ENCODE measurements around the gene CHRM2. TPM values are rescaled to one million over a fixed set of nuclear protein-coding genes. Genes with fewer than 3 reads are reported as not detected.

The CHRM2 gene
- total and polyA plus RNA-seq, 9 of the 15 experiments (the other 6 are each of a cell fraction or from before 2014, with no cell fraction given), result not detected

DNA sequence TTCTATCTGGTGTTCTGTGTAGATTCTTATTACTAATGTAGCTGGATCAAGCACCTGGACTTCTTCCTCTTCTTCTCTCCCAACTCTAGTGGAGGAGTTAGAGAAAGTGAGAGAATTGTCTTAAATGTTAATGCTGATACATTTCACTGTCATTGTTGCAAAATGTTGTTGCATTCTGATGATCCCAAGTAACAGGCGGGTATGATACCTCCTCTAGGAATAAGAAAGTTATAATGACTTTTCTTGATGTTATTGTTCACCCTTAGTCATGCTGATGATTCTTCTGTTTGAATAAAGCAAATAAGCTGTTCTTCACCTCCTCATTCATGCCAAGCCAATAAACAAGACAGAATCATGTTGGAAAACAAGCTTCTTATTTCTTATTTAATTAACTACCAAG lies 9.1 kb downstream of the CHRM2 start (continued):
- TF ChIP-seq, protein P1, sequence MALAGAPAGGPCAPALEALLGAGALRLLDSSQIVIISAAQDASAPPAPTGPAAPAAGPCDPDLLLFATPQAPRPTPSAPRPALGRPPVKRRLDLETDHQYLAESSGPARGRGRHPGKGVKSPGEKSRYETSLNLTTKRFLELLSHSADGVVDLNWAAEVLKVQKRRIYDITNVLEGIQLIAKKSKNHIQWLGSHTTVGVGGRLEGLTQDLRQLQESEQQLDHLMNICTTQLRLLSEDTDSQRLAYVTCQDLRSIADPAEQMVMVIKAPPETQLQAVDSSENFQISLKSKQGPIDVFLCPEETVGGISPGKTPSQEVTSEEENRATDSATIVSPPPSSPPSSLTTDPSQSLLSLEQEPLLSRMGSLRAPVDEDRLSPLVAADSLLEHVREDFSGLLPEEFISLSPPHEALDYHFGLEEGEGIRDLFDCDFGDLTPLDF (CRISPR knock-in tag; IDR thresholded peaks at IDR 0.05), result no peak

DNA sequence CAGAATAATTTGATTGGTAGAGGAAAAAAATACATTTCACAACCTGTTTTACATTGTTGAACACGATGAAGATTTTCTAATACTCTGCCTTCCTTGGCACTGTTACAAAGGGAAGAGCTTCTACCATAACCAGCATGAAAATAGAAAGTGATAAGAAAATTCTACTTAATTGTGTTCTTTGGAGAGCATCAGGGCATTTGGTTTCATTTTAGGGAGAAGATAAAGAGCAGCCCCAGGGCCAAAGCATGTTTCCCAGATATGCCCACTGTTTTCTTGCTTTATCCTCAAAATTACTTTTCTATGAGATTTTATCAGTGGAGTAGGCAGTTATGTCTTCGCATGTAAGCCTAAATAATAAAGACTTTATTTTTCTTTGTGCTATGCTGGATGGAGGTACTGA lies 9.5 kb downstream of the CHRM2 start:
- Histone ChIP-seq H3K4me1 (replicated peaks in 1 of 2; ENCODE audit: control insufficient read depth in 2 of 2, insufficient read depth in 2 of 2, low read length in 2 of 2) (no peaks in the 10 kb centered on the region), H3K27ac (ENCODE audit: extremely low read depth, low read depth, low read length) (no peak overlapping the region), H3K9ac (ENCODE audit: insufficient read depth in 1 of 2, low read depth in 2 of 2, low read length in 2 of 2) (no peak overlapping the region), H3K9me1 (ENCODE audit: control insufficient read depth, insufficient read depth, low read length) (no peaks in the 10 kb centered on the region), H3K79me2 (ENCODE audit: control insufficient read depth, insufficient read depth, low read length) (no peaks in the 10 kb centered on the region), H2AFZ (ENCODE audit: low read depth, low read length) (no peak overlapping the region), H4K20me1 (replicated peaks; ENCODE audit: control insufficient read depth, insufficient read depth, low read length) (no peaks in the 10 kb centered on the region), H3K4me3 (no peak overlapping the region), H3K36me3 (ENCODE audit: control insufficient read depth, insufficient read depth, low read length) (no peaks in the 10 kb centered on the region), H3K27me3 (ENCODE audit: control insufficient read depth in 2 of 2, insufficient read depth in 2 of 2, low read length in 2 of 2) (no peaks in the 10 kb centered on the region), H3K4me2 (ENCODE audit: insufficient read depth, low read length) (no peak overlapping the region), H3K9me3 (replicated peaks; ENCODE audit: control insufficient read depth, insufficient read depth, low read depth, low read length) (no peaks in the 10 kb centered on the region)
- 2% methylated on average over 2 of the region's 2 CpGs for WGBS (ENCODE audit: insufficient coverage, low coverage, missing lambda C conversion rate)
- ATAC-seq (no peak), FAIRE-seq (no peak), DNase-seq (ENCODE audit: extremely low read depth in 1 of 4, low spot score in 3 of 4) (no peak)
- no TSS peak for BruUV-seq (replicated peaks)
- intact Hi-C loops (cut with micrococcal nuclease), result loop anchor here (10.0 kb wide), 2 partner anchors 863 to 1603 kb away; no protein-coding TSS in a partner anchor
- ChIA-PET POLR2A (interaction anchor here (0.7 kb wide), 1 partner anchor 8 kb away, joined by 3 read pairs; no protein-coding TSS in a partner anchor), CTCF (ENCODE audit: low intra/inter-chr PET ratio) (no interaction called here)
- in situ Hi-C loops (cut with MboI), result no loop called here
- TF ChIP-seq POLR2A (conservative IDR thresholded peaks at IDR 0.05) (no peak), ZNF436 (CRISPR knock-in tag; IDR thresholded peaks at IDR 0.05) (no peak), ZKSCAN8 (CRISPR knock-in tag; IDR thresholded peaks at IDR 0.05) (no peak), PHF8 (IDR thresholded peaks at IDR 0.05; ENCODE audit: borderline replicate concordance, low read length) (no peak), KLF16 (IDR thresholded peaks at IDR 0.05) (no peak), RBM34 (IDR thresholded peaks at IDR 0.05; ENCODE audit: borderline replicate concordance, insufficient read depth, low read length) (no peak), GATAD2A (IDR thresholded peaks at IDR 0.05) (no peak)
- TF ChIP-seq, protein P2, sequence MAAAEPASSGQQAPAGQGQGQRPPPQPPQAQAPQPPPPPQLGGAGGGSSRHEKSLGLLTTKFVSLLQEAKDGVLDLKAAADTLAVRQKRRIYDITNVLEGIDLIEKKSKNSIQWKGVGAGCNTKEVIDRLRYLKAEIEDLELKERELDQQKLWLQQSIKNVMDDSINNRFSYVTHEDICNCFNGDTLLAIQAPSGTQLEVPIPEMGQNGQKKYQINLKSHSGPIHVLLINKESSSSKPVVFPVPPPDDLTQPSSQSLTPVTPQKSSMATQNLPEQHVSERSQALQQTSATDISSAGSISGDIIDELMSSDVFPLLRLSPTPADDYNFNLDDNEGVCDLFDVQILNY (CRISPR knock-in tag; IDR thresholded peaks at IDR 0.05), result no peak
- TF ChIP-seq, protein P3, sequence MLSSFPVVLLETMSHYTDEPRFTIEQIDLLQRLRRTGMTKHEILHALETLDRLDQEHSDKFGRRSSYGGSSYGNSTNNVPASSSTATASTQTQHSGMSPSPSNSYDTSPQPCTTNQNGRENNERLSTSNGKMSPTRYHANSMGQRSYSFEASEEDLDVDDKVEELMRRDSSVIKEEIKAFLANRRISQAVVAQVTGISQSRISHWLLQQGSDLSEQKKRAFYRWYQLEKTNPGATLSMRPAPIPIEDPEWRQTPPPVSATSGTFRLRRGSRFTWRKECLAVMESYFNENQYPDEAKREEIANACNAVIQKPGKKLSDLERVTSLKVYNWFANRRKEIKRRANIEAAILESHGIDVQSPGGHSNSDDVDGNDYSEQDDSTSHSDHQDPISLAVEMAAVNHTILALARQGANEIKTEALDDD (IDR thresholded peaks at IDR 0.05), result no peak
- TF ChIP-seq, protein P4, sequence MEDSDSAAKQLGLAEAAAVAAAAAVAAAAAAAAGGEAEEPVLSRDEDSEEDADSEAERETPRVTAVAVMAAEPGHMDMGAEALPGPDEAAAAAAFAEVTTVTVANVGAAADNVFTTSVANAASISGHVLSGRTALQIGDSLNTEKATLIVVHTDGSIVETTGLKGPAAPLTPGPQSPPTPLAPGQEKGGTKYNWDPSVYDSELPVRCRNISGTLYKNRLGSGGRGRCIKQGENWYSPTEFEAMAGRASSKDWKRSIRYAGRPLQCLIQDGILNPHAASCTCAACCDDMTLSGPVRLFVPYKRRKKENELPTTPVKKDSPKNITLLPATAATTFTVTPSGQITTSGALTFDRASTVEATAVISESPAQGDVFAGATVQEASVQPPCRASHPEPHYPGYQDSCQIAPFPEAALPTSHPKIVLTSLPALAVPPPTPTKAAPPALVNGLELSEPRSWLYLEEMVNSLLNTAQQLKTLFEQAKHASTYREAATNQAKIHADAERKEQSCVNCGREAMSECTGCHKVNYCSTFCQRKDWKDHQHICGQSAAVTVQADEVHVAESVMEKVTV (CRISPR knock-in tag; IDR thresholded peaks at IDR 0.05), result no peak
- TF ChIP-seq, protein P5, sequence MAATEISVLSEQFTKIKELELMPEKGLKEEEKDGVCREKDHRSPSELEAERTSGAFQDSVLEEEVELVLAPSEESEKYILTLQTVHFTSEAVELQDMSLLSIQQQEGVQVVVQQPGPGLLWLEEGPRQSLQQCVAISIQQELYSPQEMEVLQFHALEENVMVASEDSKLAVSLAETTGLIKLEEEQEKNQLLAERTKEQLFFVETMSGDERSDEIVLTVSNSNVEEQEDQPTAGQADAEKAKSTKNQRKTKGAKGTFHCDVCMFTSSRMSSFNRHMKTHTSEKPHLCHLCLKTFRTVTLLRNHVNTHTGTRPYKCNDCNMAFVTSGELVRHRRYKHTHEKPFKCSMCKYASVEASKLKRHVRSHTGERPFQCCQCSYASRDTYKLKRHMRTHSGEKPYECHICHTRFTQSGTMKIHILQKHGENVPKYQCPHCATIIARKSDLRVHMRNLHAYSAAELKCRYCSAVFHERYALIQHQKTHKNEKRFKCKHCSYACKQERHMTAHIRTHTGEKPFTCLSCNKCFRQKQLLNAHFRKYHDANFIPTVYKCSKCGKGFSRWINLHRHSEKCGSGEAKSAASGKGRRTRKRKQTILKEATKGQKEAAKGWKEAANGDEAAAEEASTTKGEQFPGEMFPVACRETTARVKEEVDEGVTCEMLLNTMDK (IDR thresholded peaks at IDR 0.05; ENCODE audit: borderline replicate concordance, insufficient read depth, low read depth, low read length, poor library complexity, severe bottlenecking), result no peak
- TF ChIP-seq, protein P6, sequence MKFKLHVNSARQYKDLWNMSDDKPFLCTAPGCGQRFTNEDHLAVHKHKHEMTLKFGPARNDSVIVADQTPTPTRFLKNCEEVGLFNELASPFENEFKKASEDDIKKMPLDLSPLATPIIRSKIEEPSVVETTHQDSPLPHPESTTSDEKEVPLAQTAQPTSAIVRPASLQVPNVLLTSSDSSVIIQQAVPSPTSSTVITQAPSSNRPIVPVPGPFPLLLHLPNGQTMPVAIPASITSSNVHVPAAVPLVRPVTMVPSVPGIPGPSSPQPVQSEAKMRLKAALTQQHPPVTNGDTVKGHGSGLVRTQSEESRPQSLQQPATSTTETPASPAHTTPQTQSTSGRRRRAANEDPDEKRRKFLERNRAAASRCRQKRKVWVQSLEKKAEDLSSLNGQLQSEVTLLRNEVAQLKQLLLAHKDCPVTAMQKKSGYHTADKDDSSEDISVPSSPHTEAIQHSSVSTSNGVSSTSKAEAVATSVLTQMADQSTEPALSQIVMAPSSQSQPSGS (CRISPR knock-in tag; IDR thresholded peaks at IDR 0.05), result no peak

Measured in K562 (cell line).